Forelimb muscle (tissue), 1 donor: ENCODE data around the gene ARHGAP26. TPM values are rescaled to one million over a fixed set of nuclear protein-coding genes. Genes with fewer than 3 reads are reported as not detected.

ENCODE experiments used
- DNase-seq: peaks from one replicate; pipeline ENCODE4 v3.0.0-alpha.2; 2013; ENCODE audit warnings: low read depth
- polyA plus RNA-seq: library from polyadenylated mRNA; unstranded; fragments of 120-200 nt; gene quantifications from one replicate; pipeline ENCODE4 v1.2.1, GENCODE V29; 2013; ENCODE audit not compliant: insufficient read length

ARHGAP26 gene
- polyA plus RNA-seq, 1 donor, result 11.9 TPM

DNA sequence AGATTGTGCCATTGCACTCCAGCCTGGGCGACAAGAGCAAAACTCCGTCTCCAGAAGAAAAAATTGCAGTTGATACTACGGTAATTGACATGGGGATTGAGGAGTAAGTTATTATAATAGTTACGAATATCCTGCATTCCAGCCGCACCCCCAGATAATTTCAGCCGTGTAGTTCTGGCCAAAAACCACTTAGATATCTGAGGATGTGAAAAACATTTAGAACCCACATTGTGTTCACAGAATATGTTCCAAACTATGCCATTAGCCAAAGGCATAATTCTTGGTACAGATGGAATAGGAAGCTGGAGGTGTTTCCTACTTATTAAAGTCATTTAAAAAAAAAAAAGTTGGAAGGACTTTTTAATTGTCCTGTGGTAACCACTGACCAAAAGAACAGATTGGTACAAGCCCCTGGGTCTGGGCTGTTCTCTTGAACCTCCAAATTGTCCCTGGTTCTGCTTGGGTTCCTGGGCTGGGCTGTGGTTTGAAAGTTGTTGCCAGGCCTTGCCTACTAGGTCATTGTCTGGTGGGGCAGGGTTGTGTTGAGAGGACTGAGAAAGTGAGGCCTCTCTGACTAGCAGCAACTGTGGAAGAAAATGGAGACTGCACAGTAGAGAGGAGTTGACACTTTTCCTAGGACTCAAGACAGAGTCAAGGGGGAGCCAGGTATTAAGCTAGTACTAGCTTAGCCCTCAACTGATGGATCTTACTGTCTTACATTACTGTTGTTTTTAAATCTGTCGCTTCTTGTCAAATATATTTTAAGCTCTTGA lies 434.5 kb downstream of the ARHGAP26 start:
- no peak for DNase-seq

DNA sequence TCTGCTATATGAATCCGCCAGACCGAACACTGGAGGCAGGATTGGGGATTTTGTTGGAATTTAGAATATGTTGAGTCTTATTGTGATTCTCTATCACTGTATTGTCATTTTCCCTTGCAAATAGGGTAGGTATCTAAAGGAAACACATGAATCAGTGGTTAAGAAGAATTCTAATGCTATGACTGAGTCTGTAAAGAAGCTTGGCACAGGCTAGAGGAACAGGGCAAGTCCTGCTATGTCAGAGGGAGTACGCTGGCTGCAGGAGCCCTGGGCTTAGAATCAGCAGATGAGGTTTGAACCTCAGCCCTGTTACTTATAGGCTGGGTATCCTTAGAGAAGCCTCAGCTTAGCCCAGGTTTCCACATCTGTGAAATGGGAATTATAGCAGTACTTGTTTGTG lies 435.2 kb downstream of the ARHGAP26 start:
- no peak for DNase-seq

DNA sequence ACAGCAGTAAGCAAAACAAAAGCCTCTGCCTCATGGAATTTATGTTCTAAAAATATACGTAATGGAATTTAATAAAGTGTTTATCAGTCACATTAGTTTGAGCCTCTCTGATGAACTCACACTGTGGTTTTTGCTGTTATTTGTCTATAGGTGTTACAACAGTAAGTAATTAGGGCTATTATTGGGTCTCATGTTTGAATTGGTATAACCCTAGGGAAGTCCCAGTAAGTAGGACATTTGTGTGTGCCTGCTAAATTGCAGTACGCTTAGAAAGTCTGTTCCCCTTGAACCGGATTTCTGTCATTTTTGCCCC lies 435.7 kb downstream of the ARHGAP26 start:
- no peak for DNase-seq

DNA sequence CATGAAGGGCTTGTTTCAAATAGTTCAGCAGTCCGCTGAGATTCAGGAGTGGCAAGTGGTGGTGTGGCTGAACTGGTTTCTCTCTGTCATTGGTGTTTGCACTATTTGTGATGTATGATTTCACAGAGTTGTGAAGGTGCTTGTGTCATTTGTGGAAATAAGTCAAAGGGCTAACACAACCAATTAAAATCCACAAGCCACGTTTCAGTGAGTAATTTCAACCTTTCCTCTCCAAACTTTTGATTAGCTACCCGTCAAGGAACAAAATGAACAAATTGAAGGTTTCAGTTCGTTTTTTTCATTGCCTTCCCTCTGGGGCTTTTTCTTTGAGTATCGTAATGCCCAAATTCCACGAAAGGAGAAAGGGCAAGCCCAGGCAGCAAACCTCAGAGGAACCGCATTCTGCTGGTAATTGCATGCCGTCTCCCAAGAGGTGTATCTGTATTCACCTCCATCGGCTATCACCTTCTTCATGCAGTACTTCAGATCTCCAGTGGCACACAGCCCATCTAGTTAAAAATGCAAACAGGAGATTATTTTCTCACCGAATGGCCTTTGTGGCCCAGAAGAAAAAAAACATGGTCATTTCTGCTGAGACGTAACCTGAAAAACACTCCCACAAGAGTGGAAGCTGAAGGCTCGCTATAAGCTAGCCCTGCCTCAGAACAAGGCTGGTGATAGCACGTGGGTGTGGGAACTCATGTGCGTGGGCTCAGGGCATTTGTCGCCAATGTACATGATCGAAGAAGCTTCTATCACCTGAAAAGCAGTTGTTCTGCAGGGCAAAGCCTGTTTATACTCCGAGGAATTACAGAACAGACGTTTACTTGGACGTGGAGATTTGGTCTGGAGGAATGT lies 436.2 kb downstream of the ARHGAP26 start:
- DNase-seq, result no peak

DNA sequence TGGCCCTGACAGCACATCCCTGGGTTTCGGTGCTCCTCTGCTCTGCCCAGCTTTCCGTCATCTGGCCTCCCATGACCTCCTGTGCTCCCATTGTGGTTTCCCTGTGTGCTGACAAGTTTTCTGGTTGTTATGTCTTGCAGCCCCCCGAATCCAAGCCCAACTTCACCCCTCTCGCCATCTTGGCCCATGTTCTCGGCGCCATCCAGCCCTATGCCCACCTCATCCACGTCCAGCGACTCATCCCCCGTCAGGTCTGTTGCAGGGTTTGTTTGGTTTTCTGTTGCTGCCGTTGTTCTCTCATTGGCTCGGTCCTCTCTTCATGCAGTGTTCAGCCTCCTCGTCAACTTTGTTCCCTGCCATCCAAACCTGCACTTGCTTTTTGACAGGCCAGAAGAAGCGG lies 436.9 kb downstream of the ARHGAP26 start:
- no peak for DNase-seq

DNA sequence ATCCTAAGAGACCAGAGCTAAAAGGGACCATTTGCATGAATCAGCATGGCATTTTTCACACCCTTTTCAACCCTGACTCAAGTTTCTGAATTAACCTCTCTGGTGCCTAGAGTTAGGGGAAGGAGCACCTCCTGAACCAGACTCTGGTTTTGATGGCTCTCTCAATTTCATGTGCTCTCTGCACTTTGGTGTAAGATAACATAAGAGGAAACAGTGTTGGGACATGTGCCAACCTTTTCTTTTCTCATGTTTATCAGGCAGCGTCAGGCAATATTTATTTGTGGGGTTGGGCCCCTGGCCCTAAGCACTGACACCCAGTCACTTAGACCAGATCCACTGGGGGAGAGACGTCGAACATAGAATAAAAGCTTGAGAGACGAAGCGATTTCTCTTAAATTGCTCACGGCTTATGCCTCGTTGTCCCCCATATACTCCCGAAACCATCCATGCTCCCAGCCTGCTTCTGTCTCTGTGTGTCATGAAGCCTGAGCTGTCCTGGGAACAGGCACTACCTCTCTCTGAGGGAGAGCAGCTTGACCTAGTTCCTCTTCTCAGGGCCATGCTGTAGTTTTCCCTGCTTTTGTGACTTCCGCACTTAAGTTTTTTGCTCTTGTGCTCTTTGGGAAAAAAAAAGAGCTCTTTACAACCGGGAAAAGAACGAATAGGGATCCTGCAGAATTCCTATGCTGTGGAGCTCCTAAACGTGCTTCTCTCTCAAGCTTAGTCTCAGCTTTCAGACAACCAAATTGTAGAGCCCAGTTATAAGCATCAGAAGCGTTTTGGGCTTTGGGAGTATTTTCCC lies 437.6 kb downstream of the ARHGAP26 start:
- no peak for DNase-seq

DNA sequence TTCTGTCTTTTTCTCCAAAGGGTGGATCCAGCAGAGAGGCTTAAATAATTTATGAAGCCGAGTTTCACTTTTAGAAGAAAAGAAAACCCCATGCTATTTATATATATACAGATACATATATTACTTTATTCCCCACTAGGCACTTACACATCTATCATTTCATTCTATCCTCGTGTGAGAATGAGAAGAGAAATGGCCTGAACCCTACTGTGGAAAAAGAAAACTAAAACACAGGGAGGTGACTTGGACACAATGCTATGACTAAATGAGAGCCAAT lies 438.1 kb downstream of the ARHGAP26 start:
- DNase-seq, result no peak

DNA sequence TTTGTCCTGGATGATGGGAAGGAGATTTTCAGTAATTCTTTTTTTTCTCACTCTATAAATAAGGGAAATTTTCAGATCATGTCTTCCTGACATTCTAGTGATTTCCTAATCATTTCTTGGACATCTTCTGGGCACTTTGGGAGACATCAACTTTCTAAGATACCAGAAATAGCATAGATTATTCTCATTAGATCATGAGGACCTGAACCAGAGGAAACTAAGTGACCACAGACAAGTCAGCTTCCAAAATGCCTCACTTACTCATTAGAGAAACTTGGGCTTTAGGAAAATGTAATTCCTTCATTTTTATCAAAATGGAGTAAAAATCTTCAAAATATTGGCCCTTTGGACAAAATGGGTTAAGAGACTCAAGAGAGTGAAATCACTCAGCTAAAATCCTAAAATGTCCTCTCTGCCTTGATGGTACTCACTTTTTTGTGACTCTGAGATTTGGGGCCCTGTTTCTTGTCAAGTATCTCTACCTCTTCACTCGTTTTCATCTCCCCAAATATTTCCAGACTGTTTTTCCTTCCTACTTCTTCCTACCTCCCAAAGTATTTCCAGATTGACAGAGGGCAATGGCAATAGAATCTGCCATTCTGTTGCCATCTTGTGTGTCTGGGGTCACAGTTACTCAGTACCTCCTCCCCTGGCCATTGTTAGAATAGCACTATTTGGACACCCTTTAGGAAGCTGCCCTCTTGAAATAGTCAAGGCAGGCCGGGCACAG lies 438.8 kb downstream of the ARHGAP26 start:
- DNase-seq, result no peak

DNA sequence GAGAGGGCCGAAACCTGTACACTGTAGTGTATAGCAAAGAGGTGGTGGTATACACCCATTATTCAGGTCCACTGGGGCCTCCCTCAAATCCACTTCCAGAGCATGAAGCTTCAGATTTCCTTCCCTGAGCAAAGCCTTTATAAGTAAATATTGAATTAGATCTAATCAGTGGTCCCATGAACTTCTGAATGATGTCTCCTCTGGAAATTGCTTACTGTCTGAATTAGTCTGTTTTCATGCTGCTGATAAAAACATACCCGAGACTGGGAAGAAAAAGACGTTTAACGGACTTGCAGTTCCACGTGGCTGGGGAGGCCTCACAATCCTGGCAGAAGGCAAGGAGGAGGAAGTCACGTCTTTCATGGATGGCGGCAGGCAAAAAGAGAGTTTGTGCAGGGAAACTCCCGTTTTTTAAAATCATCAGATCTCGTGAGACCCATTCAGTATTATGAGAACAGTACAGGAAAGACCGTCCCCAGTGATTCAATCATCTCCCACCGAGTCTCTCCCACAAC lies 439.8 kb downstream of the ARHGAP26 start:
- DNase-seq, result no peak

DNA sequence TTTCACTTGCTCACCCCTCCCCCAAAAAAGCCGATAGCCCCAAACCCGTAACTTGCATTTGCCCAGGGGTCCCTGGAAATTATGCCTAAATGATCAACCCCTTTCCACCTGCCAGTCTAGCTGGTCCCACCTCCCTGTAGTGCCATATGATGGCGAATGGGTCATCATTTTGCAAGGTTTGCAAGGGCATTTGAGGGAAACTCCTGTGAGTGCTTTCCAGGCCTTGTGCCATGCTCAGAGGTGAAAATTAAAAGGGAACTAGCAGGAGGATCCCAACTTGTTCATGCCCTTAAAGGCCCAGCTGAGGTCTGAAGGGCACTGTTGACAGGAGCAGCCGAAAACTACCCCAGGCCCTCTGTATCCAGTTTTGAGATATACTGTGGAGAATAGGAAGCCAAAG lies 440.4 kb downstream of the ARHGAP26 start:
- no peak for DNase-seq

DNA sequence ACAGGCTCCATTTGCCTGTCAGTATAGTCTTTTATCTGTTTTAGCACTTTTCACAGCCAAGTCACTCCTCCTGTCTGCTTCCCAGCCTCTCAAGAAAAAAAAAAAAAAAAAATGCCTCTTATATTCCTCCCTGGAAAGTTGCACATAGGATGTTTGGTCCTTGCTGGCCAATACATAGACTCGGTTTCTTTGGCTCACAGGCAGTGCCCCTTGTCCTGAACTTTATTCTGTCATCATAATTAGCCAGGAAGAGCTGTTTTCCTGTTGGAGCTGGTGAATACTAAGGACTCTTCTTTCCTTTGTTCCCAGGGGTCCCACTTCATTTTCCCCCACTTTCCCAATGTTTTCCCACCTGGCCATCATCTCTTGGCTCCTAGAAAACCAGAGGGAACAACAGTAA lies 442.1 kb downstream of the ARHGAP26 start:
- DNase-seq, result no peak

DNA sequence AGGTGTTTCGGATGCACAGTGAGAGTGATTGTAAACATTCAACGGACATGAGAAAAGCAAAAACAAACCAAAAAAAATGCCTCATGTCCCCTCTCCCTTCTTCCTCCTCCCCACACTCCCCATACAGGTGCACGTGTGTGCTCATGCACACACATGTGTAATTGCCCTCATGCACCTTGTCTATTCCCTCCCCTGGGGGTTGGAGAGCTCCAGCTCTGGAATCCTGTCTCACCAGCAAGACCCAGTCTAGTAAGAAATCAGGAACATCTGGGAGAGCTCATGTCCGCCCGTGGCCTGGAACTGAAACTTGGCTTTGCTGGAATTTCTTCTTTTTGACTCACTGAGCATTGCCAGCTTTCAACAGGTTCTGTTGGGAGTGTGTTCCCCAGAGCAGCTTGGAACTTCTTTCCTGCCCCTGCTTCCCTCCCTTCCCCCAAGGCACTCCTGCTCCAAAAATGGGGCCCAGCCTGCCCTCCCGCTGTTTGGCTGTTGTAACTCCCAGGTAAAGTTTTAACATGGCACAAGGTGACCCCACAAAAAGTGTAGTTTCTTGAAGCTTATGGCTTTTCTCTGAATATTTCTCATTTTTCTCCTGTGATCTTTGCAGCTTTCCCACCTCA lies 443.2 kb downstream of the ARHGAP26 start:
- DNase-seq, result no peak

DNA sequence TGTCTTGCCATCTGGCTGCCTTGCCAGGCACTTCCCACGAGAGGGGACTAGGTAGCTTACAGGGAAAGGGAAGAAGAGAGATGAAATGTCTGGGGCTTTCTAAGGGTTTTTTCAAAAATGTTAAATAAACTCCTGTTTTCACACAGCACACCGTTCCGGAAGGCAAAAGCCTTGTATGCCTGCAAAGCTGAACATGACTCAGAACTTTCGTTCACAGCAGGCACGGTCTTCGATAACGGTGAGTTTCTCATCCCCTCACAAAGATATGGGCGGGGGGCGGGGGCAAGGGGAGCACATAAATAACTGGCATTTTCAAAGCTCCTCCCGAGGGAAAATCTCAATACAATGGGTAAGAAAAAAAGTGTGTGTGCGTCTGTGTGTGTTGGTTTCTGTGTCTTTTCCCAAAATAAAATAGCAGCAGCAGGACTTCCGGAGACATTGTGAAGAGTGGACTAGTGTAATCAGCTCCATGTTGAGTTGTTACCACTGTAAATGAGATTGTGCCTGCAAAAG lies 443.7 kb downstream of the ARHGAP26 start:
- DNase-seq, result no peak

DNA sequence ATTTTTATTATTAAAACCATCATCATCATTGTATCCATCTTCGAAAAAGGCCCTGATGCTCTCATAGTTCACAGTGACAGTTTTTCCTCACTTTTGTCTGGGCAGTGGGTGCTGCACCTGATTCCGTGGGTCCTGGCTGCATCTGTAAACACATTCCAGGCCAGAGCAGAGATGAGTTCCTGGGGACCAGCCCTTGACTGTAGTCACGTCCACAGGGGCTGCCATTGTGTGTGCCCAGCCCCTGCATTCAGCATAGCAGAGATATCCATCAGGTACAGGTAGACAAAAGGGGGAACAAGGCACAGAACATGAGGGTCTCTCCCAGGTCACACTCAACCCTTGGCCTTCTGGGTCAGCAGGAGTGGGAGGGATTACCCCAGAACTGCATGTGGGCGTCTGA lies 444.3 kb downstream of the ARHGAP26 start:
- DNase-seq, result no peak

DNA sequence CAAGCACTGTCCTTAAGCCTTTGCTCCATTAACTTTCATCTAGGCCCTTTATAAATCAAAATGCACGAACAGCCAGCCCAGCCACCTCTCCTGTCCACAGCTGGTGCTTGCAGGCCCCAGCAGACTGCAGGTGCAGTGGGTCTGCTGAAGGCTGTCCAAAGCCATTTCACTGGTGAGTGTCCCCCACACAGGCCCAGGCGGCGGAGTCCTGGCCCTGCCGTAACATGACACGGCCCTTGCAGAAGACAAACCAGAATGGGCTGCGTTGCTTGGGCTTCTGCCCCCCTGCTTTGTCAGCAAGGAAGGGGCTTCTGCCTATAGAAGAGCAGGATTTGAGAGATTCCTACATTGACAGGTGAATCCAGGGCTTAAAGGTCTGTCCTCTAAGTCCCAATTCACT lies 444.7 kb downstream of the ARHGAP26 start:
- DNase-seq, result no peak

DNA sequence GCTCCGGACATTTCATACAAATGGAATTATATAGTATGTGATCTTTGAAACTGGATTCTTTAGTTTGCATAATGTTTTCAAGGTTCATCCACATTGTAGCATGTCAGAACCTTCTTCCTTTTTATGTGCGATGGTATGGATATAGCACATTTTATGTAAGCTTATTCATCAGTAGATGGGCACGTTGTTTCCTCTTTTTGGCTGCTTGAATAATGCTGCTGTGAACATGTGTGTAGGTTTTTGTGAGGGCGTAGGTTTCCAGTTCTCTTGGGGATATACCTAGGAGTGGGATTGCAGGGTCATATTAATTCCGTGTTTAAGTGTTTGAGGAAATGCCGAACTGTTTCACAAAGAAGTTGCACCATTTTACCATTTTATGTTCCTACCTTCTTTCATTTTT lies 445.5 kb downstream of the ARHGAP26 start:
- DNase-seq, result no peak

DNA sequence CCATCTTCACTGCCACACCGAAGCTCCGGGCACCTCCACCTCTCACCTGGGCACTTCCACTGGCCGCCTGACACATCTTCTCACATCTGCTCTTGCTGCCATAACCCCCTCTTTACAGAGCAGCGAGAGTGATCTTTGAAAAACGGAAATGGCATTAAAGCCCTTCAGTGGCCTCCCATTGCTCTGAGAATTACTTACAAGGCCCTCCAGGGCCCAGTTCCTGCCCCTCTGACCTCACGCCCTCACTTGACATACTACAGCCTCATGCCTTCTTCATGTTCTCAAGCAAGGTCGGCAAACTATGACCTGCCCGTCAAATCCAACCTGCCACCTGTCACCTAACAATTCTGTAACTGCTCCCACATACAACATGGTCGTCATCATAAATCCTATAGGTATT lies 446.0 kb downstream of the ARHGAP26 start:
- DNase-seq, result no peak

DNA sequence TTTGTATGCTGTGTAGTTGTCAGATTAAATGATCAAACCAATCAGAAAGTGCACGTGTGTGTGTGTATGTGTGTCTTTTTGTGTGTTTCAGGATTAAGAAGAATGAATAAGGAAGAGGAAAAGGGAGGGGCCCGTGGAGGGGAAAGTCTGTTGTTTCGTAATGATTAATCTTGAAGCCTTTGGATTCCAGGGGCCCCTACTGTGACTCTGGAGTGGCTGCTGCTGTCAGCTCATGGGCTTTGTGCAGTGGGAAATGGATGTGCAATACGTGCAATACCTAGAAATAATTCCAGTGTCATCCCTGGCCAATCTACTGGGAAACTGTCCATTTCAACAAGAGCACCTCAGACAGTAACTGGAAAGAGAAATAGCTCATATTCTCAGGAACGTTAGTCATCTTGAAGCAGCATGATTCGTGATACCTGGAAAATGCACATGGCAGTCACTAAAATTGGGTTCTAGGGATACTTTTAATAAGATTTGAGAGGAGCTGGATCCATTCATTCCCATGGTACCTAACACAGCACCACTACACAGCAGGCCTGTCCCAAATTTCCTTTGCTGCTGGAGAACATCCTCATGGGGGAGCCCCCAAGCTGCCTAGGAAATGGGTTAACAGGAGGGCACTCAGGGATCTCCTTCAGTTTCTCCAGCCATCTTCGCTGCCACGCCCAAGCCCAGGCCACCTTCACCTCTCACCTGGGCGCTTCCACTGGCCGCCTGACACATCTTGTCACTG lies 447.1 kb downstream of the ARHGAP26 start:
- no peak for DNase-seq

DNA sequence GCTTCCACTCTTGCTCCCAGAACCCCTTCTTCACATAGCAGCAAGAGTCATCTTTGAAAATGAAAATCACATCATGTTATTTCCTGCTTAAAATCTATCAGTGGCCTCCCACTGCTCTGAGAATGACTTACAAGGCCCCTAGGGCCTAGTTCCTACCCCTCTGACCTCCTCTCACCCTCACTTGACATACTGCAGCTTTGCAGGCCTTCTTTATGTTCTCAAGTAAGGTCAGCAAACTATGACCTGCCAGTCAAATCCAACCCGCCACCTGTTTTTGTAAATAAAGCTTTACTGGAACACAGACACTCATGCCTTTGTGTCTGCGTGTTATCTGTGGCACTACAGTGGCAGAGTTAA lies 447.6 kb downstream of the ARHGAP26 start:
- no peak for DNase-seq

DNA sequence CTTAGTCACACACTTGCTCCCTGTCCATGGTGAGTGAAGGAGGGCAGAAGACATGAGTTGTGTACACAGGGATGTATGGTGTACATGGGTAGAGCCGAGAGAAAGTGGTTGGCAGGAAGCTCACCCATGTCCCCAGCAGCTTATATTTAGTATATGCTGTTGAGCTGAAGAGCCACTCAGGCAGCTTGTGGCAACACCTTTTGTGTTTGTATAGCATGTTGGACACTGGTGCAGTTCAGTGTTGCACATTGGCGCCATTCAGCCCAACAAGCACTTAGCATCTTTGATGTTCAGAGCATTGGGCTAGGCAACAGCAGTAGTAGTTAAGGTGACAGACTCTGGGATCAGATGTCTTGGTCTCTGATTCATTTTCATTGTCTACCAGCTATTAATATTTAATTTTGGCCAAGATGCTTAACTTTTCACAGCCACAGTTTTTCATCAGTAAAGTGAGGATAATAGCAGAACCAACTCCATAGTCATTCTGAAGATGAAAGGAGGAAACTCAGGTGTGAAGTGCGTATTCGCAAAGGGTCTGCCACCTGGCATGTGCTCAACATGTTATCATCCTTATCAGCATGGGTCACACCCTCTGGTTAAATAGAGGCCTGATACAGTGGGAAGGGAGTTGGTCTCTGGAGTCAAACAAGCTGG lies 448.5 kb downstream of the ARHGAP26 start:
- no peak for DNase-seq
